HUES48 (cell line): ENCODE results near the gene PICK1.

Experiments
- H3K27ac ChIP-seq: one replicate; pipeline ENCODE4 v1.7.0; 2013; ENCODE audit warnings: low read depth, low read length, inconsistent platforms
- H3K27me3 ChIP-seq: 2 replicates; pipeline ENCODE4 v1.6.1; 2013; ENCODE audit warnings: mild to moderate bottlenecking, low read length; ENCODE audit not compliant: control insufficient read depth, insufficient read depth
- H3K36me3 ChIP-seq: 2 replicates; pipeline ENCODE4 v1.6.1; 2013; ENCODE audit warnings: low read length; ENCODE audit not compliant: control insufficient read depth, insufficient read depth
- H3K4me1 ChIP-seq: 2 replicates; pipeline ENCODE4 v1.6.1; 2013; ENCODE audit warnings: mild to moderate bottlenecking, low read length; ENCODE audit not compliant: control insufficient read depth, insufficient read depth
- H3K4me3 ChIP-seq: 2 replicates; pipeline ENCODE4 v1.5.1; 2013; ENCODE audit warnings: mild to moderate bottlenecking, low read depth, low read length
- H3K9ac ChIP-seq: 2 replicates; pipeline ENCODE4 v1.6.1; 2013; ENCODE audit warnings: mild to moderate bottlenecking, low read depth, low read length, moderate library complexity
- H3K9me3 ChIP-seq: 2 replicates; pipeline ENCODE4 v1.6.1; 2013; ENCODE audit warnings: low read length; ENCODE audit not compliant: control insufficient read depth, insufficient read depth

Gene PICK1

DNA sequence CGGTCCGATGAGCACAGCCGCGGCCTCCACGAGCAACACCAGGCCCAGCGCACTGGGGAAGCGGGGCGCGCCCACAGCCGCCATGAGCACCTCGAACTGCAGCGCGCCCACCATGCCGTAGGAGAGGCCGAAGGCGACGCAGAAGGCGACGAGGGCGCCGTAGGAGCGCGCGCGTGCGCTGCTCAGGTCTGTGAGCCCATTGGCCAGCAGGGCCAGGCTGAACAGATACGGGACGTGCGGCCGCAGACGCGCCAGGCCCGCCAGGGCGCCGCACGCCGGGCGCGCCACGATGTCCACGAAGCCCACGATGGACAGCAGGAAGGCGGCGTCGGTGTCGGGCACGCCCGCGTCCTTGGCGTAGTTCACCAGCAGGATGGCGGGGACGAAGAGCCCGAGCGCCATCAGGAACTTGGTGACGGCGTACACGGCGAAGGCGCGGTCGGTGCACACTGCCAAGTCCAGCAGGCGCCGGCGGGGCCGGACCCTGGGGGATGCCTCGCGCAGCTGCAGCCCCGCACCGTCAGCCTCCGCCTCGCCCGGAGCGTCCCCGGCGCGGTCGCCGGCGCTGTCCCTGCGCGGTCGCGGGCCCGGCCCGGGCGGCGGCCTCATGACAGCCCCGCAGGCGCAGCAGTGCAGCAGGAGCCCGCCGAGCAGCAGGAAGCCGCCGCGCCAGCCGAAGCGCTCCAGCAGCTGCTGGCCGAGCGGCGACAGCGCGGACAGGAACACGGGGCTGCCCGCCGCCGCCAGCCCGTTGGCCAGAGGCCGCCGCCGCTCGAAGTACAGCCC, 23.8 kb downstream of the PICK1 start:
- no peaks in the 10 kb centered on the region for H3K9me3 ChIP-seq
- H3K4me3 ChIP-seq: peak overlapping the region; percentile 46
- H3K27ac ChIP-seq: no peak overlapping the region
- peaks cover 22% of the 10 kb centered on the region; the same call in 1 of the 2 replicates for H3K4me1 ChIP-seq
- peaks cover 4% of the 10 kb centered on the region; the same call in 1 of the 2 replicates for H3K36me3 ChIP-seq
- H3K27me3 ChIP-seq: peaks cover 38% of the 10 kb centered on the region
- H3K9ac ChIP-seq: no peak overlapping the region

DNA sequence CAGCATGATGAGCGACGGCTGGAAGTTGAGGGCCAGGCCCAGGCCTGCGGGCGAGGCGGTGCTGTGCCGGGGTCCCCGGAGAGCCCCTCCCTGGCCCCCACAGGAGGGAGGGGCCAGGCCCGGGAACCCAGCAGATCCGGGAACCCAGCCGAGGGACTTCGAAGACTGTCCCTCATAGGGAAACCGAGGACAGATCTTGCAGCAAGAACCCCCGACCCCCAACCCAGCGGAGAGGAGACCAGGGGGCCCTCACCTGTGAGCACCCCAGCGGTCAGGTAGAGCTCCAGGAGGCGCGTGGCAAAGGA, 24.4 kb downstream of the PICK1 start:
- peaks cover 4% of the 10 kb centered on the region; the same call in 1 of the 2 replicates for H3K36me3 ChIP-seq
- peak overlapping the region; percentile 46; the same call in 1 of the 2 replicates for H3K4me3 ChIP-seq
- peaks cover 22% of the 10 kb centered on the region; the same call in 1 of the 2 replicates for H3K4me1 ChIP-seq
- peaks cover 38% of the 10 kb centered on the region for H3K27me3 ChIP-seq
- no peak overlapping the region for H3K9ac ChIP-seq
- no peaks in the 10 kb centered on the region for H3K9me3 ChIP-seq
- no peak overlapping the region for H3K27ac ChIP-seq

- Histone ChIP-seq H3K4me1 (peaks cover 22% of the 10 kb centered on the region; the same call in 1 of the 2 replicates), H3K27me3 (peaks cover 38% of the 10 kb centered on the region), H3K36me3 (peaks cover 4% of the 10 kb centered on the region; the same call in 1 of the 2 replicates), H3K9ac (no peak overlapping the region), H3K9me3 (no peaks in the 10 kb centered on the region), H3K27ac (no peak overlapping the region), H3K4me3 (peak overlapping the region; percentile 46; the same call in 1 of the 2 replicates)
Observed at GRCh38 chr22:38081941-38082828, 25.0 kb downstream of the PICK1 start.

DNA sequence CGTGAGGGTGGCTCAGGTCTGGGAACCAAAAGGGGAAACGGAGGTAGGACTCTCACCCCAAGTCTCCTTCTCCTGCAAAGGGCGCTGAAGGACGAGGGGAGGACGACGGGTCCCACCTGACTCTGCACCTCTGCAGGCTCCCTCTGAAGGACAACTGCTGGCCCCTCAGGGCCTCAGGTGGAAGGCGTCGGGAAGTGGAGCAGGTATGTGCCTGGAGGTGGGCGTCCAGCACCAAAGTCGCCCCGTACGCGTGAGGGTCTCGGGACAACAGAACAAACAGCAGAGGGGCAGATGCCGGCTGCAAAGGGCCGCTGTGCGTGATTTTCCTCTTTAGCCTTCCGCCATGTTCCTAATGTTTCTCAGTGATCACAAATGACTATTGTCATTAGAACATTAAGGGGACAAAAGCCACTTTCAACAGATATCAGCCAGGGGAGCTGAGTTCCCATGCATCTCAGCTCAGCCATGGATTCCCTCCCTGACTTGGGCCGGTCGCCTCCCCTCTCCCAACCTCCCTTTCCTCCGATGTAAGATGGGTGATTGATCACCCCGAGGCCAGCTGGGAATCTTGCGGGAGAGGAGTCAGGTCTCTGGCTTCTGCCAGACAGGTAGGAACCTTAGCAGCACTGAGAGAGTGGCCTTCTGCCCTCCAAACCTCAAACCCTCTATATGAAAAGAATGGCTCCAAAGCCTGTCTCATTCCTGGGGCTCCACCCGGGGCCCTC, 25.9 kb downstream of the PICK1 start:
- no peak overlapping the region for H3K9ac ChIP-seq
- H3K27ac ChIP-seq: no peak overlapping the region
- no peaks in the 10 kb centered on the region for H3K9me3 ChIP-seq

GRCh38 chr22:38083931-38084631, 26.9 kb downstream of the PICK1 start, which contains the start of gene SLC16A8:
Gene SLC16A8, minus strand, starts transcription at chr22:38084184. Its CDS starts 1,311 bp downstream, at chr22:38082873.
- H3K4me1 ChIP-seq: peaks cover 22% of the 10 kb centered on the region; the same call in 1 of the 2 replicates
- peak within 1 kb of the TSS; percentile 18 for H3K27ac ChIP-seq
- H3K9ac ChIP-seq: no peak within 1 kb of the TSS

More for the DNA sequence above, 25.9 kb downstream of the PICK1 start:
- no peak overlapping the region for H3K4me3 ChIP-seq
- peaks cover 22% of the 10 kb centered on the region; the same call in 1 of the 2 replicates for H3K4me1 ChIP-seq
- peaks cover 4% of the 10 kb centered on the region; the same call in 1 of the 2 replicates for H3K36me3 ChIP-seq
- peaks cover 38% of the 10 kb centered on the region for H3K27me3 ChIP-seq

GRCh38 chr22:38085056-38085455, 27.9 kb downstream of the PICK1 start:
- Histone ChIP-seq H3K4me1 (peaks cover 25% of the 10 kb centered on the region; the same call in 1 of the 2 replicates), H3K27ac (no peak overlapping the region), H3K27me3 (peaks cover 33% of the 10 kb centered on the region), H3K36me3 (peaks cover 4% of the 10 kb centered on the region; the same call in 1 of the 2 replicates), H3K9ac (no peak overlapping the region), H3K9me3 (no peaks in the 10 kb centered on the region), H3K4me3 (no peak overlapping the region)

More at GRCh38 chr22:38083931-38084631, 26.9 kb downstream of the PICK1 start, which contains the start of gene SLC16A8:
- Histone ChIP-seq H3K27me3 (peaks cover 38% of the 10 kb centered on the region), H3K4me3 (no peak within 1 kb of the TSS), H3K36me3 (peaks cover 4% of the 10 kb centered on the region; the same call in 1 of the 2 replicates), H3K9me3 (no peaks in the 10 kb centered on the region)

GRCh38 chr22:38085501-38085900, 28.3 kb downstream of the PICK1 start:
- Histone ChIP-seq H3K4me3 (no peak overlapping the region), H3K9me3 (no peaks in the 10 kb centered on the region), H3K36me3 (peaks cover 4% of the 10 kb centered on the region; the same call in 1 of the 2 replicates), H3K4me1 (peaks cover 25% of the 10 kb centered on the region; the same call in 1 of the 2 replicates), H3K27me3 (peaks cover 28% of the 10 kb centered on the region), H3K27ac (no peak overlapping the region), H3K9ac (no peak overlapping the region)

DNA sequence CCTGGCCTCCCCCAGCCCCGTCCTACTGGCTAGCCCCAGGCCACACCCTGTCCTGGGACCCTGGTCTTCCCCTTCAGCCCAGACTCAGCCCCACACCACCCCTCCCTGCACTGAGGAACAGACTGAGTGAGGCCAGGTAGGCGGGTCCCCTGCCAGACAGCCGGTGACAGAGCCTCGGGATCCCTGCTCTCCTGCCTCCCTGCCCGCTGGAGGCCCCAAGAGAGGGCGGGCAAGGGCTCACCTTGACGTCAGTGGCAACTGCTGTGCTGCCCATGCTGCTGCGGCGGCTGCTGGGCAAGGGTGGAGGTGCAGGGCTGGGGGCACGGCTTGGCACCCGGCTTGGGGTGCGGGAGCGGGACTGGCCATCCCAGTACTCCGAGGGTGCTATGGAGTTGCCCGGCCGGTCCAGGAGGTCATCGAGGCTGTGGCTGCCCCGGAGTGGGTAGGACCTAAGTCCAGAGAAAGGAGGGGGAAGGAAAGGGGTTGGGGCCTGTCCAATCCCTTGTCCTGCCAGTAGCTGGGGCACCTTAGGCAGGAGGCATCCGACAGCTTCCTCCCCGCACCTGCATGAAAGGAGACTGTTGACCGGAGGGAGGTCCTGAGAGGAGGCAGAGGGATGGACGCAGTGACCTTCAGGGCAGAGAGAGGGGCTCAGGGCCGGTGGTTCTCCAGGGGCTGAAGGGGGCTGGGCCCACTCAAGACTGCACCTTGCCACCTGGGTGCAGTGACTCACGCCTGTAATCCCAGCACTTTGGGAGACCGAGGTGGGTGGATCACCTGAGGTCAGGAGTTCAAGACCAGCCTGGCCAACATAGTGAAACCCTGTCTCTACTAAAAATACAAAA, 29.0 kb downstream of the PICK1 start:
- peaks cover 25% of the 10 kb centered on the region; the same call in 1 of the 2 replicates for H3K4me1 ChIP-seq
- peaks cover 21% of the 10 kb centered on the region for H3K27me3 ChIP-seq
- no peak overlapping the region for H3K9ac ChIP-seq
- H3K9me3 ChIP-seq: no peaks in the 10 kb centered on the region
- no peak overlapping the region for H3K27ac ChIP-seq
- no peak overlapping the region for H3K4me3 ChIP-seq
- H3K36me3 ChIP-seq: peaks cover 4% of the 10 kb centered on the region; the same call in 1 of the 2 replicates

DNA sequence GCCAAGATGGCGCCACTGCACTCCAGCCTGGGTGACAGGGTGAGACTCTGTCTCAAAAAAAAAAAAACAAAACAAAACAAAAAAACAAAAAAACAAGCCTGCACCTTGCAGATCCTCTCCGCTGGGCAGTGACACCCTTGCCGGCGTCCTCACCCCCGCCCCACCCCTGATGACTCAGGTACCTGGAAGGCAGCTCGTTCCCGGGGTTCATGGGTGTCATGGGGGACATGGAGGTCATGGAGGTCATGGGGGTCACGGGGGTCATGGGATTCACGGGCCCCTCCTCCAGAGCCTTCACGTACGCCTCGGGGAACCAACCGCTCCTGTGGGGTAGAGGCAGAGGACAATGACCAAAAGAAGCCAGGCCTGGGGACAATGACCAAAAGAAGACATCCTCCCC, 29.7 kb downstream of the PICK1 start:
- peaks cover 14% of the 10 kb centered on the region for H3K27me3 ChIP-seq
- no peaks in the 10 kb centered on the region for H3K9me3 ChIP-seq
- H3K4me3 ChIP-seq: no peak overlapping the region
- H3K9ac ChIP-seq: no peak overlapping the region
- peaks cover 20% of the 10 kb centered on the region; the same call in 1 of the 2 replicates for H3K4me1 ChIP-seq
- no peak overlapping the region for H3K27ac ChIP-seq
- H3K36me3 ChIP-seq: peaks cover 4% of the 10 kb centered on the region; the same call in 1 of the 2 replicates
